Sigmoid colon (tissue), 7 donors: ENCODE measurements around the gene PAQR7. TPM values are rescaled to one million over a fixed set of nuclear protein-coding genes. Genes with fewer than 3 reads are reported as not detected.

Source experiments
- DNase-seq: peaks from one replicate; pipeline ENCODE4 v3.0.0-alpha.2; 2019
- H3K27ac ChIP-seq, 4 donors: fragments of 200-600 bp; sonication (generic); one replicate each; pipeline ENCODE4 v1.5.1; 2016 to 2019; ENCODE audit warnings: mild to moderate bottlenecking in 1 of 4
- H3K27me3 ChIP-seq, 3 donors: fragments of 200-600 bp; sonication (generic); one replicate each; pipeline ENCODE4 v1.5.1; 2019; ENCODE audit warnings: mild to moderate bottlenecking in 1 of 3
- H3K36me3 ChIP-seq, 4 donors: fragments of 200-600 bp; sonication (generic); one replicate each; pipeline ENCODE4 v1.5.1; 2016 to 2019
- H3K4me1 ChIP-seq, 4 donors: fragments of 200-600 bp; sonication (generic); one replicate each; pipeline ENCODE4 v1.5.1; 2017 to 2019
- H3K4me3 ChIP-seq, 4 donors: fragments of 200-600 bp; sonication (generic); one replicate each; pipeline ENCODE4 v1.5.1; 2017 to 2019; ENCODE audit warnings: mild to moderate bottlenecking in 2 of 4, moderate library complexity in 1 of 4
- H3K9me3 ChIP-seq, 4 donors: fragments of 200-600 bp in 3 of 4; sonication (generic) in 3 of 4; one replicate each; pipeline versions ENCODE4 v1.5.1 to v1.6.1; 2013 to 2019
- CTCF ChIP-seq, 4 experiments: fragments of 450-650 bp in 3 of 4; fragments of 200-600 bp in 1 of 4; IDR thresholded peaks; one replicate each; pipeline ENCODE4 v1.5.1; 2016 to 2019; ENCODE audit warnings: antibody characterized with exemption in 4 of 4, mild to moderate bottlenecking in 3 of 4, moderate library complexity in 2 of 4
- EP300 ChIP-seq, 4 donors: sonication (generic); formaldehyde crosslinking; IDR thresholded peaks; one replicate each; pipeline ENCODE4 v1.6.1; 2017; ENCODE audit warnings: antibody characterized with exemption in 4 of 4
- POLR2A ChIP-seq, 2 donors: fragments of 450-650 bp; IDR thresholded peaks; one replicate each; pipeline ENCODE4 v1.6.1; 2016; ENCODE audit warnings: antibody characterized with exemption in 2 of 2, mild to moderate bottlenecking in 2 of 2, moderate library complexity in 2 of 2
- POLR2AphosphoS5 ChIP-seq, 4 donors: sonication (generic); formaldehyde crosslinking; IDR thresholded peaks; one replicate each; pipeline ENCODE4 v1.6.1; 2017; ENCODE audit warnings: antibody characterized with exemption in 4 of 4
- WGBS, 2 donors: extraction: QIAGEN DNeasy Blood & Tissue Kit; methylation state at CpG; one replicate each; pipeline ENCODE4 v1.1.7; 2013; 5-methylcytosine and 5-hydroxymethylcytosine counted together
- intact Hi-C: fragments of 100-400 bp; cut with DNase I; formaldehyde crosslinking; loops from one replicate; pipeline ENCODE4 v1.15.1; 2023
- polyA plus RNA-seq, 3 donors: library from polyadenylated mRNA; stranded (reverse); fragments of 200-250 nt; gene quantifications; one replicate each; pipeline ENCODE4 v1.2.3, GENCODE V29; 2013
- total RNA-seq, 4 donors: library from RNA; depleted of rRNA; stranded (reverse); fragments of >200 nt; gene quantifications; one replicate each; pipeline ENCODE4 v1.1.0, GENCODE V29; 2016
- donor health status: healthy with polysubstance abuse.
- donor health status: Bipolar disorder and iron deficiency.
- donor health status: healthy.

PAQR7 gene
- total and polyA plus RNA-seq, 7 donors: 0.92 to 9.4 (median 4.3) TPM

- Histone ChIP-seq H3K27me3 (no peaks in the 10 kb centered on the region), H3K9me3 (no peaks in the 10 kb centered on the region), H3K4me3 (no peak overlapping the region), H3K27ac (no peak overlapping the region), H3K36me3 (peaks cover 31 to 72% (median 58%) of the 10 kb centered on the region in 4 donors), H3K4me1 (peaks cover 0 to 11% (median 8%) of the 10 kb centered on the region in 4 donors)
- no peak for DNase-seq
- WGBS, 2 donors: 97 to 98% methylated on average over 10 of the region's 10 CpGs
- no peak for TF ChIP-seq POLR2A (IDR thresholded peaks at IDR 0.05)
- intact Hi-C loops: no loop called here
Observed at GRCh38 chr1:25826571-25826970, 48.9 kb downstream of the PAQR7 start.

GRCh38 chr1:25825605-25826004 lies 49.9 kb downstream of the PAQR7 start:
- intact Hi-C loops: no loop called here
- Histone ChIP-seq H3K27me3 (no peaks in the 10 kb centered on the region), H3K27ac (no peak overlapping the region), H3K36me3 (peaks cover 21 to 63% (median 49%) of the 10 kb centered on the region in 4 donors), H3K9me3 (no peaks in the 10 kb centered on the region), H3K4me3 (no peak overlapping the region), H3K4me1 (peaks cover 0 to 21% (median 17%) of the 10 kb centered on the region in 4 donors)
- 94 to 95% methylated on average over 2 of the region's 2 CpGs for WGBS, 2 donors
- TF ChIP-seq POLR2AphosphoS5 (IDR thresholded peaks at IDR 0.05) (no peak), EP300 (IDR thresholded peaks at IDR 0.05) (no peak), POLR2A (IDR thresholded peaks at IDR 0.05) (no peak), CTCF (IDR thresholded peaks at IDR 0.05) (no peak)
- DNase-seq: no peak

GRCh38 chr1:25821630-25822091 lies 53.8 kb downstream of the PAQR7 start:
- Histone ChIP-seq H3K4me1 (peaks cover 2 to 35% (median 29%) of the 10 kb centered on the region in 4 donors), H3K4me3 (peak overlapping the region in 1 of 4 donors; percentile 97), H3K9me3 (no peaks in the 10 kb centered on the region), H3K27ac (peak overlapping the region in 2 of 4 donors; percentile 91 to 96), H3K27me3 (no peaks in the 10 kb centered on the region), H3K36me3 (peaks cover 0 to 26% (median 10%) of the 10 kb centered on the region in 4 donors)
- WGBS, 2 donors: 83 to 84% methylated on average over 5 of the region's 5 CpGs
- TF ChIP-seq POLR2AphosphoS5 (IDR thresholded peaks at IDR 0.05) (no peak), POLR2A (IDR thresholded peaks at IDR 0.05) (no peak), EP300 (IDR thresholded peaks at IDR 0.05) (no peak), CTCF (IDR thresholded peaks at IDR 0.05) (no peak)
- DNase-seq: no peak
- intact Hi-C loops: loop anchor here (5.0 kb wide), 1 partner anchor 176 kb away; the partner anchor contains the start of gene PAFAH2

GRCh38 chr1:25821112-25821476 lies 54.4 kb downstream of the PAQR7 start:
- DNase-seq: no peak
- peak overlapping the region; percentile 90 to 96 (median 91) for H3K27ac ChIP-seq
- 30 to 31% methylated on average over 10 of the region's 10 CpGs for WGBS, 2 donors
- peaks cover 0 to 26% (median 5%) of the 10 kb centered on the region in 4 donors for H3K36me3 ChIP-seq
- intact Hi-C loops: loop anchor here (5.0 kb wide), 1 partner anchor 176 kb away; the partner anchor contains the start of gene PAFAH2
- H3K4me1 ChIP-seq: peaks cover 2 to 35% (median 29%) of the 10 kb centered on the region in 4 donors
- TF ChIP-seq POLR2AphosphoS5 (IDR thresholded peaks at IDR 0.05) (no peak), POLR2A (IDR thresholded peaks at IDR 0.05) (no peak), EP300 (IDR thresholded peaks at IDR 0.05) (no peak), CTCF (IDR thresholded peaks at IDR 0.05) (no peak)
- no peaks in the 10 kb centered on the region for H3K27me3 ChIP-seq
- H3K9me3 ChIP-seq: no peaks in the 10 kb centered on the region
- peak overlapping the region; percentile 78 to 97 (median 92) for H3K4me3 ChIP-seq

GRCh38 chr1:25820247-25821111 lies 55.0 kb downstream of the PAQR7 start:
- H3K4me1 ChIP-seq: peaks cover 2 to 35% (median 29%) of the 10 kb centered on the region in 4 donors
- WGBS, 2 donors: 1% methylated on average over 67 of the region's 67 CpGs

More at GRCh38 chr1:25820247-25821111, 55.0 kb downstream of the PAQR7 start:
- DNase-seq: peak; percentile 77
- peak overlapping the region; percentile 78 to 97 (median 92) for H3K4me3 ChIP-seq
- H3K27me3 ChIP-seq: no peaks in the 10 kb centered on the region
- no peak for TF ChIP-seq POLR2A (IDR thresholded peaks at IDR 0.05)
- peak overlapping the region; percentile 90 to 96 (median 91) for H3K27ac ChIP-seq
- intact Hi-C loops: loop anchor here (5.0 kb wide), 1 partner anchor 177 kb away; the partner anchor contains the start of gene PAFAH2
- H3K9me3 ChIP-seq: no peaks in the 10 kb centered on the region
- peaks cover 0 to 26% (median 4%) of the 10 kb centered on the region in 4 donors for H3K36me3 ChIP-seq
